Epithelial cell of esophagus (primary cell): Measurements from ENCODE around the gene ECE1.
"Not testable (repeated sequence)": the region's sequence is repeated elsewhere in the genome, so short reads cannot be mapped to it uniquely, and the experiment has no call there.

Experiments
- DNase-seq: peaks from one replicate; pipeline ENCODE4 v3.0.0; 2010; ENCODE audit warnings: low read depth
- H3K4me3 ChIP-seq: 2 replicates; pipeline ENCODE4 v1.5.1; 2011; ENCODE audit warnings: mild to moderate bottlenecking, low read length, control low read depth
- CTCF ChIP-seq: IDR thresholded peaks from 2 replicates; pipeline ENCODE4 v1.5.1; 2011; ENCODE audit warnings: low read depth, mild to moderate bottlenecking, low read length, control low read depth, inconsistent platforms; ENCODE audit not compliant: insufficient read depth; ENCODE audit errors: missing control alignments

The ECE1 gene

GRCh38 chr1:21192871-21193270, 97.4 kb downstream of the ECE1 start:
- no peak for DNase-seq
- H3K4me3 ChIP-seq: no peak overlapping the region
- no peak for TF ChIP-seq CTCF

GRCh38 chr1:21192284-21192683, 98.0 kb downstream of the ECE1 start:
- H3K4me3 ChIP-seq: no peak overlapping the region
- no peak for TF ChIP-seq CTCF
- no peak for DNase-seq

- peak; percentile 46 for DNase-seq
- H3K4me3 ChIP-seq: not testable (repeated sequence)
Observed at GRCh38 chr1:21190771-21191170, 99.5 kb downstream of the ECE1 start.

GRCh38 chr1:21189906-21190500, 100.3 kb downstream of the ECE1 start:
- no peak overlapping the region for H3K4me3 ChIP-seq
- no peak for DNase-seq
- no peak for TF ChIP-seq CTCF

- no peak overlapping the region for H3K4me3 ChIP-seq
- no peak for TF ChIP-seq CTCF
- DNase-seq: no peak
Observed at GRCh38 chr1:21189421-21189820, 100.8 kb downstream of the ECE1 start.

GRCh38 chr1:21188235-21188634, 102.0 kb downstream of the ECE1 start:
- no peak for TF ChIP-seq CTCF
- no peak for DNase-seq
- H3K4me3 ChIP-seq: no peak overlapping the region

GRCh38 chr1:21185221-21185731, 105.0 kb downstream of the ECE1 start:
- no peak for TF ChIP-seq CTCF
- H3K4me3 ChIP-seq: no peak overlapping the region

More at GRCh38 chr1:21185221-21185731, 105.0 kb downstream of the ECE1 start:
- DNase-seq: no peak
